Femur (tissue), 1 donor: ENCODE results near the gene SFTA2.
"Not testable (repeated sequence)": the region's sequence is repeated elsewhere in the genome, so short reads cannot be mapped to it uniquely, and the experiment has no call there.

Experiments
- DNase-seq: peaks from one replicate; pipeline ENCODE4 v3.0.0-alpha.2; 2017

The SFTA2 gene

DNA sequence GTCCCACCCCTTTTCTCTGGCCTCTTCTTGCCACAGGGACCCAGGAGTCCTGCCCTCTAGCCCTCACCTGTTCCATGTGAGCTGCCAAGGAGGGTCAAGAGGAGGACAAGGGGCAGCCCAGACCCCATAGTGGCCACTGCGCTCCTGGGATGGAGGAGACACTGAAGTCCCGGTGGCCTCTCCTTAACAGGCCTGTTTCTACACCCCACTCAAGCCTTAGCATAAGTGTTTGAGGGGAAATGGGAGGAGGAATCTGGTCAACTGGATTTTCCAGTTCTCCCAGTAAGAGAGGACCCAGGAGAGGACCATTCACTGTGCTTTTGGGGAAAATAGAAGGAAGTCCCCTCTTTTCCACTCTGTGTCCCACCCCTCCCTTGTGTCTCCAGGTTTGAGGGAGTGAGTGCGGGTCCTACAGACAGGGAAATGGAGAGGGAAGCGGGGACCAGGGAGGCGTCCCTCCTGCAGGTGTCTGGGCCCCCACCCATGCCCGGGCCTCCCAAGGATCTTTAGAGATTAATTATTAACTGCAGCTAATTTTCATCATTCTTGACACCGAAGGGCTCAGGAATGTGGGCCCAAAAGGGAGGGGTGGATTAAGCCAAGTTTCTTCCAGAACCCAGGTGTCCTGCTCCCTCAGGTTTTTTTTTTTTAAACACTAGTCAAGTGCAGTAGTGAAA, at the start of gene SFTA2:
Gene SFTA2 (minus strand): TSS at position 202 of the 677 bp plus-strand sequence. CDS start 74 bp downstream, at position 128.
- DNase-seq: no peak

- DNase-seq: no peak
Measured at GRCh38 chr6:30979690-30980089, 47.7 kb upstream of the SFTA2 start.

DNA sequence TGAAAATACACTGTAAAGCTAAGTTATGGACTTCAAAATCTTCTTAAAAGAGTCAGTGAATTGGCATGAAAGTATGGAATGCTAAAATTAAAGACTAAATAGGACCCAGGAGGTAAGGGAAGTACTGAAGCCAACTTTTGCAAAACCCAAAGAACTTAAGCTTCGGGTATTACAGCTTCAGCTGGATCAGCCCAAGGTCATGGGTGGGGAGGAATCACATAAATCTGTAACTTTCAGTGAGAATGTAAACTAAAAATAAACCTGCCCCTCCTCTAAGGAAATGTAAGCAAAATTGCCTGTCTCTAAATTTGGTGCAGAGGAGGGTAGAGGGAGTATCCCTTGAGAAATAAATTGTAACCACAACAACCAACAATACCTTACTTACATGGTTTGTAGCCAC, 47.2 kb upstream of the SFTA2 start:
- no peak for DNase-seq

DNA sequence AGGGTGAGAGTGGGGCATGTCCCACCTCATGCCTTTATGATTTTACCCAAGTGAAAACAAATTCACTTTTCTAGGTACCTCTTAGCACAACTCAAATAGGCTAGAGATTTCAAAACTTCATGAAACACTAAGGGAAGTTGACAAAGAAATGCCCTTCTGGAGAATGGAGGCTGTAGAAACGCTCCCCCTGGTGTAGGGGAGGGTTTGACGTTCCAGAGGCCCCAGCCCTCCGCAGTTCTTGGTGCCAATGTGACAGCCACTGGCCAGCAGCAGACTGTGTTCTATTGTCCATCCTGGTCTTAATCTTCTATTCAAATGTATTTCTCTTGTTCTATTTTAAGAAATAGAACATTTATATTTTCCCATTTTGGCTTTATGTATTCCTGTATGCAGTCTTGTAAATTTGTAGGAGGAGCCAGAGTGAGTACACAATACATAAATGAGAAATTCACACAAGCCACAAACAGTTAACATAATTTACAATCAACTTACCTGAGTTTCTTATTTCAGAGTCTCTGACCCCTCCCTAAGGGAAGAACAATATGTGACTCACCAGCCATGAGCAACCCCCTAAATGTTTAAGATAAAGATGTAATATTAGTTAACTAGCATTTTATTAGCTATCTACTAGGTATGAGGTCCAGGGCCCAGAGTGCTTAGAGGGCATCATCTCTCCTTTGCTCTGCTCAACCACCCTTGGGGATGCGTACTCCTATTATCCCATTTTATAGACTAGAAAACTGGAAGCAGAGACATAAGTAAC, 42.7 kb upstream of the SFTA2 start:
- no peak for DNase-seq

- DNase-seq: no peak
Measured at GRCh38 chr6:30972816-30973215, 40.8 kb upstream of the SFTA2 start.

DNA sequence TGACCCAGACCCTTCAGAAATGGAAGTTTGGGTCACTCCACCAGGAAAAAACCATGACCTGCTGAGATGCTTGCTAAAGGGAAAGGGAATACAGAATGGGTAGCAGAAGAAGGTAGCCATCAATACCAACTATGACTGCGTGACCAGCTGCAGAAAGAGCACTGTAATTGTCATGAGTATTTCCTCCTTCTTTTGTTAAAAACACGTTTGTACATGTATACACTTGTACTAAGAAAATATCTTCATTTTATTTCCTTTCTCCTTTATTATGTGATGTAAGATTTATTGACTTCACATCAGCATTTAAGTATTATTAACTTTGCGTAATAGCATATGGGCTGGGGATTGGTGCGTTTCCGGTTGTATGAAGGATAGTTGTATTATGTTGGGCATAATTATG, 39.0 kb upstream of the SFTA2 start:
- DNase-seq: no peak

DNA sequence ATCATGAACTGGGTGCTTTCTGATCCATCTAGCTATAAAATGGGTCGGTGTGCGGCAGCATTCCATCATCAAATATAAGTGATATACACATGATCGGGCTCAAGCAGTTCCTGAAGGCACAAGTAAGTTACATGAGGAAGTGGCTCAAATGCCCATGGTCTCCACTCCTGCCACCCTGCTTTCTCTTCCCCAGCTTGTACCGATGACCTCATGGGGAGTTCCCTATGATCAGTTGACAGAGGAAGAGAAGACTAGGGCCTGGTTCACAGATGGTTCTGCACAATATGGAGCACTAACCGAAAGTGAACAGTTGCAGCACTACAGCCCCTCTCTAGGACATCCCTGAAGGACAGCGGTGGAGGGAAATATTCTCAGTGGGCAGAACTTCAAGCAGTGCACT, 37.2 kb upstream of the SFTA2 start:
- DNase-seq: not testable (repeated sequence)

GRCh38 chr6:30966154-30966553, 34.2 kb upstream of the SFTA2 start:
- DNase-seq: no peak

DNA sequence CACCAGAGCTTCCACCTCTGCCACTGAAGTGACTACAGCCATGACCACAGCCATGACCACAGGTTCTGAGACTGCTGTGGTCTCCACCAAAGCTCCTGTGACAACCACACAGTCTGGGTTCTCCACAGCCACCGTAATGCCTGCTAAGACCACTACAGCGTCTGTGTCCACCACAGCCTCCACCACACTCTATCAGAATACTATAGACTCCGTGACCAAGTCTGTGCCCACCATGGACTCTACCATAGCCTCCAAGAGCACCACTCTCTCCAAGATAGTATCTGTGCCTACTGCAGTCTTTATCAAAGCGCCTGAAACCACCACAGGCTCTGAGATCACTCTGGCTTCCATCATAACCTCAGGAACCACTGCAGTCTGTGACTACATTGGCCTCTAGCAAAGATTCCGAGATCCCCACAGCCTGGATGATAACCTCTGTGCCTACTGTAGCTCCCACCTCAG, 33.2 kb upstream of the SFTA2 start:
- no peak for DNase-seq

DNA sequence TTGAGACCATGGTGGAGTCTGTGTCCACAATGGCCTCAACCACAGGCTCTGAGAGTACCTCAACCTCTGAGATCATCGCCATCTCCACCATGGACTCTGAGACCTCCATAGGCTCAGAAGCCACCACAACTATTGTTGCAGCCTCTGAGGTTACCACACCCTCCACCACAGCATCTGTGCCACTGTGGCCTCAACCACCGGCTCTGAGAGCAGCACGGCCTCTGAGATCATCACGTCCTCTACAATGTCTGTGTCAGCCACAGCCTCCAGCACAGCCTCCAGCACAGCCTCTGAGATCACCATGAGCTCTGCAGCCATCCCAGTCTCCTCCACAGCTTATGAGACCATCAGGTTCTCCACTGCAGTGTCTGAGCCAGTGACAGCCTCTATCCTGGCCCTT, 32.1 kb upstream of the SFTA2 start:
- DNase-seq: no peak

DNA sequence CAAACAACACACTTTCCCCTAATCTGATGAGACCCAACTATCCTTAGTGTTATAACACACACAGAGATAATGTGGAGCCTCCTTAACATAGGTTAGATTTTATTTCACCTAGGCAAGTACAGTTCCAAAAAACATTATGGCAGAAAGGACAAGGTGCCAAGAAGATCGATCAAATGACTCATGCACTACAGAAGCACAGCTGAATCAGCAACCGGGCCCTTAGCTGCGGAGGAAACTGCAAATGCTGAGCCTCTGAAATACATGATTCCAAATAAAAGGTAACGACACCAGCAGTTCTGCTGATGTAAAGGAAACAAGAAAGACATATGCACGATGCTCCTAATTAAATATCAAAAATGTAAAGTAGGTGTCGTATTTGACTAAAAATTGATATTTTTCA, 31.7 kb upstream of the SFTA2 start:
- no peak for DNase-seq

GRCh38 chr6:30962716-30963115, 30.7 kb upstream of the SFTA2 start:
- no peak for DNase-seq

- DNase-seq: no peak
Measured at GRCh38 chr6:30960907-30961673, 29.1 kb upstream of the SFTA2 start.

- no peak for DNase-seq
Measured at GRCh38 chr6:30957716-30958115, 25.7 kb upstream of the SFTA2 start.

DNA sequence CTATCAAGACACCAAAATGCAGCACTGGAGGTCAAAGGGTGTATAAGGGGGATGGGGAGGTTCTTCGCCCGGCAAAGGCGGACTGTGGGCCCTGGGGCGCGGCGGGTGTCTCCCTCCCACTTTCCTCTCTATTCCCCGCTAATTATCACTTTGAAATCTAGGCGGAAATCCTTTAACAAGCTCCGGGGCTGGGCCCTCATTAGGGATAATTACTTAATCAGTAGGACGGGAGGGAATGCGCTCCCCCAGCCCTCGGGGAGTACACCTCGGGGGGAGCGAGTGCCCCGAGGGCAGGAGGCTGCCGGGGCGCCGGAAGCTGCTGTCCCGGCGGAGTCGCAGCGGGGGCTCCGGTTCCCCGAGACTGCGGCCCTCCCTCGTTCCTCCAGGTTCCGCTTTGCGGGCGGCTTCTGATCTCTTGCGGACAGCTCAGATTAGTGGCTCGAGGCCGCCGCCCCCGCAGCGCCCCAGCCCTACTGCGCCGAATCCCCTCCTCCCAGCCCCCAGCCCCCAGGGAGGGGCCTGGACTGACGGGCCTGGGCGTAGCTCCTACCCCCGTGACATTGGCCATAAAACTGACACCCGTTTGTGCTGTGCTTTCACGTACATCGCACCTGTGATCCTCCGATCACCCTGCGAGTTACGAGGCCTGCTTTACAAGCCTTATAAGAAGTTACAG, 23.5 kb upstream of the SFTA2 start:
- peak; percentile 53 for DNase-seq

DNA sequence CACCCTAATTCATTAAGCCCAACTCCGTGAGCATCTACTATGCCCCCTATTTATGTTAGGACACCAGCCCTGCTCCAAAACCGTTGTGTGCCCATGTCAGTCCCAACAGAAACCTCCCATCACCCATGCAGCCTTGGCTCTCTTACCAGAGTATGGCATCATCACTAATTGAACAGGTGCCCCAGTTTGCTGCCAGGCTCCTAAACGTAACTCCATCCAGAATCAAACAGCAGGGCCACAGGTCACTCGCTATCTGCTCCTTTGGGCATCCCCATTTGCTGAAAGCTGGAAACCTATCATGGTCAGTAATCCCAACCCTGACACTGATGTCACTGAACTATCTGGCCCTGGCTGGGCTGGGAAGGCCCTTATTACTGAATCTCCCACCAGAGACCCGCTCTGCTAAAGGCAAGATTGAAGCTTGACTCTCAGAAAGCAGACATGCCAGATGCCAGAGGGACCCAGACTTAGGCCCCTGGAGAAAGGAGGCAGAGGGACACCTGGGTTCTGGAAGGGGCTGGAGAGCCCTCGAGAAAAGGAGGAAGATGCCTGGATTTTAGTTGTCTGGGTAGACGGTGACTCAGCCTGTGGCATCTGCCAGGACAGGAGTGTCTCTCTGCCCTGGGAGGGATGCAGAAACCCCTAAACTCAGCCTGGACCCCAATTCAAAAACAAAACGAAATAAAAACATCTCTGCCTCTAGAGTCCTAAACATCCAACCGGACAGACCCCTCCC, 22.8 kb upstream of the SFTA2 start:
- DNase-seq: no peak

- DNase-seq: no peak
Measured at GRCh38 chr6:30951907-30952469, 20.0 kb upstream of the SFTA2 start.

- DNase-seq: no peak
Measured at GRCh38 chr6:30948811-30949210, 16.8 kb upstream of the SFTA2 start.

GRCh38 chr6:30947231-30947630, 15.3 kb upstream of the SFTA2 start:
- no peak for DNase-seq

GRCh38 chr6:30945281-30945680, 13.3 kb upstream of the SFTA2 start:
- DNase-seq: no peak

DNA sequence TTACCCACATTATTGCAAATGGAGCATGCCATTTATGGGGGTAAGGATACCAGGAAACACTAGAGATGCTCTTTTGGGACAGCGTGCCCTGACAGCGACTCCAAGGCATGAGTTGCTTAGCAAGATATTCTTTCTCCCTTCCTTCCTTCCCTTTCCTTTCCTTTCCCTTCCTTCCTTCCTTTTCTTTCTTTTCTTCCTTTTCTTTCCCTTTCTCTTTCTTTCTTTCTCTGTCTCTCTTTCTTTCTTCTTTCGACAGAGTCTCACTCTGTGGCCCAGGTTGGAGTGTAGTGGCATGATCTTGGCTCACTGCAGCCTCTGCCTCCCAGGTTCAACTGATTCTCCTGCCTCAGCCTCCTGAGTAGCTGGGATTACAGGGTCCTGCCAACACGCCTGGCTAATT, 12.1 kb upstream of the SFTA2 start:
- DNase-seq: no peak
